Common myeloid progenitor, CD34-positive (primary cell): ENCODE results near the gene DXO.
"Not testable (repeated sequence)": the region's sequence is repeated elsewhere in the genome, so short reads cannot be mapped to it uniquely, and the experiment has no call there.

ENCODE experiments used
- CTCF ChIA-PET: fragments of 350-600 bp; sonication (Branson Sonifier 250); formaldehyde crosslinking; loops from one replicate; lab custom pipeline; 2021; ENCODE audit warnings: antibody characterized with exemption; lab: Charles Lee
- POLR2A ChIA-PET: fragments of 350-600 bp; sonication (Branson Sonifier 250); formaldehyde crosslinking; loops from one replicate; lab custom pipeline; 2021; ENCODE audit warnings: antibody characterized with exemption; lab: Charles Lee
- DNase-seq, 3 donors: peaks; one replicate each; pipeline versions ENCODE4 v3.0.0 to v3.0.0-alpha.2; 2013
- H3K27ac ChIP-seq, 2 experiments: 1 replicate in 1 of 2; 2 replicates in 1 of 2; pipeline ENCODE4 v1.7.0; 2013; ENCODE audit warnings: inconsistent platforms in 2 of 2, low read length in 2 of 2, mild to moderate bottlenecking in 2 of 2, low read depth in 1 of 2, moderate library complexity in 1 of 2; ENCODE audit not compliant: severe bottlenecking in 2 of 2, insufficient read depth in 1 of 2, poor library complexity in 1 of 2
- H3K27me3 ChIP-seq, 5 experiments: replicated peaks in 2 of 5; 1 replicate in 3 of 5; 2 replicates in 2 of 5; pipeline versions ENCODE4 v1.6.1 to v1.7.0; 2013; ENCODE audit warnings: low read length in 4 of 5, mild to moderate bottlenecking in 2 of 5, moderate library complexity in 2 of 5, inconsistent platforms in 1 of 5; ENCODE audit not compliant: insufficient read depth in 5 of 5, control insufficient read depth in 4 of 5
- H3K36me3 ChIP-seq, 4 experiments: 1 replicate in 2 of 4; 2 replicates in 2 of 4; pipeline versions ENCODE4 v1.6.1 to v1.7.0; 2013; ENCODE audit warnings: low read length in 3 of 4, control low read depth in 1 of 4, mild to moderate bottlenecking in 1 of 4; ENCODE audit not compliant: control insufficient read depth in 4 of 4, insufficient read depth in 4 of 4
- H3K4me1 ChIP-seq, 4 experiments: 1 replicate in 3 of 4; 2 replicates in 1 of 4; pipeline versions ENCODE4 v1.6.1 to v1.7.1; 2013; ENCODE audit warnings: low read length in 3 of 4, mild to moderate bottlenecking in 3 of 4, control low read depth in 1 of 4, inconsistent platforms in 1 of 4, moderate library complexity in 1 of 4; ENCODE audit not compliant: control insufficient read depth in 4 of 4, insufficient read depth in 4 of 4; ENCODE audit errors: control extremely low read depth in 1 of 4
- H3K4me3 ChIP-seq, 7 experiments: 1 replicate in 4 of 7; 2 replicates in 3 of 7; pipeline versions ENCODE4 v1.5.1 to v1.7.0; 2013; ENCODE audit warnings: mild to moderate bottlenecking in 7 of 7, low read length in 6 of 7, moderate library complexity in 6 of 7, inconsistent platforms in 2 of 7, low read depth in 2 of 7, control low read depth in 1 of 7; ENCODE audit not compliant: insufficient read depth in 4 of 7, control insufficient read depth in 1 of 7; ENCODE audit errors: extremely low read depth in 1 of 7
- H3K9me3 ChIP-seq, 5 experiments: 1 replicate in 4 of 5; 2 replicates in 1 of 5; pipeline versions ENCODE4 v1.6.1 to v1.7.1; 2013; ENCODE audit warnings: low read length in 4 of 5, mild to moderate bottlenecking in 2 of 5, inconsistent platforms in 1 of 5, low read depth in 1 of 5, moderate library complexity in 1 of 5; ENCODE audit not compliant: control insufficient read depth in 4 of 5, insufficient read depth in 2 of 5; ENCODE audit errors: control extremely low read depth in 1 of 5
- WGBS: methylation state at CpG from one replicate; pipeline ENCODE4 v1.1.5; 2013; ENCODE audit not compliant: insufficient coverage; 5-methylcytosine and 5-hydroxymethylcytosine counted together

DXO gene

DNA sequence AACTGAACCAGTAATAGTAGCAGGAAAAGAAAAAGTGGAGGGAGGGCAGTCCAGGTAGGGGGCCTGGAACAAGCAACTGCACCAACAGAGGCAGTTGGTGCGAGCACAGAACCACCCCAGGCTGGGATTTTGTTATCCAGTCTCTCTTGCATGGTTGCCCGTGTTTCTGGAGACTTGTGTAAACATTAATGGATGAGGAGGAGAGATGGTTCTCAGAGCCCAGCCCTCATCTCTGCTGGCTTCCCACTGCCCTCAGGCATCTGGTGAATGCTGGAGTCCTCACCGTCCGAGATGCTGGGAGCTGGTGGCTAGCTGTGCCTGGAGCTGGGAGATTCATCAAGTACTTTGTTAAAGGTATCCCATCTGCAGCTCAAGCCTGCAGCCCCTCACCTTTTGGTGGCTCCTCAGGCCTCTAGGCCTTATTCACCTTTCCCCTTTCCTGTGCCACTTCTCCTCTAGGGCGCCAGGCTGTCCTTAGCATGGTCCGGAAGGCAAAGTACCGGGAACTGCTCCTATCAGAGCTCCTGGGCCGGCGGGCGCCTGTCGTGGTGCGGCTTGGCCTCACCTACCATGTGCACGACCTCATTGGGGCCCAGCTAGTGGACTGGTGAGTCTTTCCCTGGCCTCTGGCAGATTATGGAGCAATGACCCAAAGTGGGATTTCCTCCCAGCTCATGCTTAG is 8.4 kb upstream of the DXO start:
- H3K4me3 ChIP-seq, DNase-seq, H3K27me3 ChIP-seq, POLR2A ChIA-PET, H3K27ac ChIP-seq, H3K9me3 ChIP-seq, H3K4me1 ChIP-seq: not testable (repeated sequence)
- H3K36me3 ChIP-seq = peaks cover 0 to 11% (median 6%) of the 10 kb centered on the region in 4 experiments
- CTCF ChIA-PET = interaction anchor here (1.0 kb wide), 1 partner anchor 29 kb away, joined by 3 read pairs; no protein-coding TSS in a partner anchor
- 100% methylated on average over 1 of the region's 13 CpGs for WGBS

DNA sequence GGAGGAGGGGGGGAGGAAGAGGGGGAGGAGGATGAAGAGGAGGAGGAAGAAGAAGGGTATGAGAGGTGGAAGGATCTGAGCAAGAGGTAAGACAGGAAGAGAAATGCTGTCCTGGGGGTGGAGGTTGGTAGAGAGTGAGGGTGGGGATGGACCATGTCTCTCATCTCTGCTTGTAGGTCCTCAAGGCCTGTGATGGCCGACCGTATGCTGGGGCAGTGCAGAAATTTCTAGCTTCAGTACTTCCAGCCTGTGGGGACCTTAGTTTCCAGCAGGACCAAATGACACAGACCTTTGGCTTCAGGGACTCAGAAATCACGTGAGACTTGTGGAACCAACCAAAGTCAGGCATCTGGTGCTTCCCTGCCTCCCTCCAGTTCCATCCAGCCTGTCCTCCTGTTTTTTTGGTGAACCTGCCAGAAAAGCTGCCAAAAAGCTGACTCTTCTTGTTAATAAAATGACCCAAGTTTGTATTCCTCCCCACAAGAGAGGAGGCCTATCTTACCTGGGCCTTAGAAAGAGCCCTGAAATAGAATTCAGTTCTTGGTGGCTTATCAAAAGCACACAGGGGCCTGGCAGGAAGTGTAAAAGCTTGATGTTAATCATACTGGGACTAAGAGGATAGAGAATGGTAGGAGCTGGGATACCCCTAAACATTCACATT is 7.4 kb upstream of the DXO start:
- WGBS = 96% methylated on average over 3 of the region's 3 CpGs
- peaks cover 0 to 11% (median 6%) of the 10 kb centered on the region in 4 experiments for H3K36me3 ChIP-seq
- ChIA-PET POLR2A (no interaction called here), CTCF (interaction anchor here (1.0 to 1.1 kb wide), 2 partner anchors 28 to 68 kb away, joined by 3 read pairs; no protein-coding TSS in a partner anchor)
- H3K27ac ChIP-seq = peak overlapping the region in 1 of 2 experiments; percentile 49
- no peaks in the 10 kb centered on the region for H3K9me3 ChIP-seq
- H3K4me3 ChIP-seq = no peak overlapping the region
- no peaks in the 10 kb centered on the region for H3K27me3 ChIP-seq
- DNase-seq = no peak
- H3K4me1 ChIP-seq = peaks cover 0 to 6% (median 0%) of the 10 kb centered on the region in 4 experiments

DNA sequence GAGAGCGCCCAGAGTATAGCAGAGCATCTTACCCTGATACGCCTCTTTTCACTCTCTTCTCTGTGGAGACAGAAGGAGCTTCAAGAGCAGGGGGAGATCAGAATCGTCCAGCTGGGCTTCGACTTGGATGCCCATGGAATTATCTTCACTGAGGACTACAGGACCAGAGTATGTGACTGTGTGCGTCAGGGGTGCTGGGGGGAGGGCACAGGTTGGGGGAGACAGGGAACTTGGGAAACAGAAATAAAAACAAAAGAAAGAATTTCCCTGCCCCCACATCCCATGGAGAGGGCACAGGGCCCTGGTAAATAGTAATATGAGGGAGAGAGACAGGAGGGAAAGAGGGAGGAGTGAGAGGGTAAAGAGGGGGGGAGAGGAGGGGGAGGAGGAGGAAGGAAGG is 6.9 kb upstream of the DXO start:
- peaks cover 0 to 11% (median 6%) of the 10 kb centered on the region in 4 experiments for H3K36me3 ChIP-seq
- no peak overlapping the region for H3K4me3 ChIP-seq
- no peaks in the 10 kb centered on the region for H3K27me3 ChIP-seq
- no peak for DNase-seq
- ChIA-PET CTCF (interaction anchor here (1.1 kb wide), 1 partner anchor 68 kb away, joined by 3 read pairs; no protein-coding TSS in a partner anchor), POLR2A (no interaction called here)
- H3K4me1 ChIP-seq = peaks cover 0 to 6% (median 0%) of the 10 kb centered on the region in 4 experiments
- 100% methylated on average over 4 of the region's 5 CpGs for WGBS
- no peak overlapping the region for H3K27ac ChIP-seq
- no peaks in the 10 kb centered on the region for H3K9me3 ChIP-seq

DNA sequence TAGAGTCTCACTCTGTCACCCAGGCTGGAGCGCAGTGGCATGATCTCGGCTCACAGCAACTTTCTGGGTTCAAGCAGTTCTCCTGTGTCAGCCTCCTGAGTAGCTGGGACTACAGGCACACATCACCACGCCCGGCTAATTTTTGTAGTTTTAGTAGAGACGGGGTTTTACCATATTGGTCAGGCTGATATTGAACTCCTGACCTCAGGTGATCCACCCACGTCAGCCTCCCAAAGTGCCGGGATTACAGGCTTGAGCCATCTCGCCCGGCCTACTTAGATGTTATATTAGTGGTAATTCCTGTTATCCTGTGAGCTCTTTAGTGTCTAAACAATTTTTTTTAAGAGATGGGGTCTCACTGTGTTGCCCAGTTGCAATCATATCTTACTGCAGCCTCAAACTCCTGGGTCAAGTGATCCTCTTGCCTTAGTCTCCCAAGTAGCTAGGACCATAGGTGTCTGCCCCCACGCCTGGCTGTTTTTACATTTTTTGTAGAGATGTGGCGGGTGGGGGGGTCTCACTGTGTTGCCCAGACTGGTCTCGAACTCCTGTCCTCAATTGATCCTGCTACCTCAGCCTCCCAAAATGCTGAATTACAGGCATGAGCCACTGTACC is 6.0 kb upstream of the DXO start:
- DNase-seq = no peak
- CTCF ChIA-PET = no interaction called here
- Histone ChIP-seq H3K9me3 (no peaks in the 10 kb centered on the region), H3K4me1 (peaks cover 0 to 9% (median 6%) of the 10 kb centered on the region in 4 experiments), H3K36me3 (peaks cover 0 to 11% (median 6%) of the 10 kb centered on the region in 4 experiments), H3K4me3 (no peak overlapping the region), H3K27ac (no peak overlapping the region), H3K27me3 (no peaks in the 10 kb centered on the region)
- 97% methylated on average over 9 of the region's 12 CpGs for WGBS
- POLR2A ChIA-PET = no interaction called here

DNA sequence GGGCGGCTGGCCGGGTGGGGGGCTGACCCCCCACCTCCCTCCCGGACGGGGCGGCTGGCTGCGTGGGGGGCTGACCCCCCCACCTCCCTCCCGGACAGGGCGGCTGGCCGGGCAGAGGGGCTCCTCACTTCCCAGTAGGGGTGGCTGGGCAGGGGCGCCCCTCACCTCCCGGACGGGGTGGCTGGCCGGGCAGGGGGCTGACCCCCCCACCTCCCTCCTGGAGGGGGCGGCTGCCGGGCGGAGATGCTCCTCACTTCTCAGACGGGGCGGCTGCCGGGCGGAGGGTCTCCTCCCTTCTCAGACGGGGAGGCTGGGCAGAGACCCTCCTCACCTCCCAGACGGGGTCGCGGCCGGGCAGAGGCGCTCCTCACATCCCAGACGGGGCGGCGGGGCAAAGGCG is 4.1 kb upstream of the DXO start:
- H3K4me3 ChIP-seq, H3K27me3 ChIP-seq, H3K27ac ChIP-seq, H3K9me3 ChIP-seq, DNase-seq, CTCF ChIA-PET: not testable (repeated sequence)
- Histone ChIP-seq H3K4me1 (peaks cover 3 to 20% (median 17%) of the 10 kb centered on the region in 4 experiments), H3K36me3 (peaks cover 0 to 11% (median 6%) of the 10 kb centered on the region in 4 experiments)
- WGBS = 100% methylated on average over 1 of the region's 30 CpGs
- POLR2A ChIA-PET = interaction anchor here (0.6 kb wide), 1 partner anchor 87 kb away, joined by 3 read pairs; no protein-coding TSS in a partner anchor

DNA sequence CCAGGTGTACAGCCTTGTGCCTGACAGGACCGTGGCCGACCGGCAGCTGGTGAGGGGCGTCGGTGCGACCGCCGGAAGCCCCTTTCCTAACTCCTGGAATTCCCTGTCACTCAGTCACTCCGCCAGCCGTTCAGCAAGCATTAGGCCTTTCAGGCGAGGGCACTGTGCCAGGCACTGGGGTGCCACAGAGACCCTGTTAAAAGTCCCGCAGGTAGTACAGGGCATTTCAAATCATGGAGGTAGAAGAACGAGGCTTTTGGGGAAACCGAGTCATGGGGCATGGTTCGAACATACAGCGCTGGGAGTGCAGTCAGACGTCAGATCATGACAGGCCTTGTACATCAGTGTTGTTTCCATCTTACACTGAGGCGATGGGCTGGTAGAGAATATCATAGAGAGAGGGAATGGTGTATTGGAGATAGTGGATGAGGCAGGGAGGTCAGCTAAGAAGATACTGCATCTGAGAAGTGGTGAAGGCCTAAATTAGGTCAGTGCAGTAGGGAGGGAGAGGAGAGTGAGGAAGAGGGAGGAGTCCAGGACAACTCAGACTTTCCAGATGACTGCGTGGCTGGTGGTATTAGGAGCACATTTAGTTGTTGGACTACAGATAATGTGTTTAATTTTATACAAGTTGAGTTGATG is 892 bp upstream of the DXO start:
- Histone ChIP-seq H3K9me3 (no peaks in the 10 kb centered on the region), H3K4me3 (peak overlapping the region; percentile 80 to 95 (median 87)), H3K27ac (peak overlapping the region; percentile 98 to 99), H3K27me3 (no peaks in the 10 kb centered on the region), H3K36me3 (peaks cover 3 to 29% (median 24%) of the 10 kb centered on the region in 4 experiments), H3K4me1 (peaks cover 3 to 27% (median 23%) of the 10 kb centered on the region in 4 experiments)
- no peak for DNase-seq
- ChIA-PET CTCF (interaction anchor here (6.2 kb wide), 1 partner anchor 14 kb away, joined by 37 read pairs; the partner anchor contains the start of genes NELFE and SKIC2), POLR2A (interaction anchor here (0.6 to 2.6 kb wide), 4 partner anchors 14 to 433 kb away, joined by 3 to 12 read pairs (median 4); partner anchors contain the start of genes NELFE and SKIC2)
- 12% methylated on average over 19 of the region's 19 CpGs for WGBS
